ENCODE results near the gene MAN1C1.

MAN1C1 gene

DNA sequence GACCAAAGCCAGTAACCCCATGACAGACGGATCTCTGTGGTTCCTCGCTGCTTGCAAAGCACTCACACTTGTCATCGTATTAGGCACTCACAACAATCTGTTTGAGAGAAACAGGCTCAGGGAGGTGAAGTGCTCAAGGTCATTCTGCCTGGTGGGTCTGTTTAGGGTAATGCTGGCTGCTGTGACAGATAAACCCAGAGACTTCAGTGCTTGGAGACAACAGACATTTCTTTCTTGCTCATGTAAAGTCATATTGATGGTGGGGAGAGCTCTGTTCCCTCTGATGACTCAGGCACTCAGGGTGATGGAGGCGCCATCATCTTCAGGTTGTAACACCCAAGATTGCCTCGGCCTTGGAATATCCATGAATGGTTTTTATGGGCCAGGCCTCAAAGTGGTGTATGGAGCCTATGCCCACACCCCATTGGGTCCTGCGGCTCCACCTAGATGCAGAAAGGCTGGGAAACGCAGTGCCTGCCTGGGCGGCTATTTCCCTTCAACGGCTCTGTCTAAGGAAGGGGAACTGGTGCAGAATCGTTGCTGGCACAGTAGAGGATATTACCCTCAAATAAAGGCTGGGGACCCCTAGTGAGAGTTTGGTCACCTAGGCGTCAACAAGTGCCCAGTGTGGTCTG lies 111.8 kb downstream of the MAN1C1 start:
- Histone ChIP-seq H3K27ac (no peak overlapping the region), H3K27me3 (peaks cover 7% of the 10 kb centered on the region), H3K36me3 (no peaks in the 10 kb centered on the region), H3K4me1 (ENCODE audit: control insufficient read depth in 1 of 2, insufficient read depth in 1 of 2, low read depth in 1 of 2, low read length in 1 of 2) (no peaks in the 10 kb centered on the region), H3K4me3 (ENCODE audit: low read depth in 1 of 2, low read length in 1 of 2) (no peak overlapping the region), H3K9me3 (no peaks in the 10 kb centered on the region)
- TF ChIP-seq, protein P1, sequence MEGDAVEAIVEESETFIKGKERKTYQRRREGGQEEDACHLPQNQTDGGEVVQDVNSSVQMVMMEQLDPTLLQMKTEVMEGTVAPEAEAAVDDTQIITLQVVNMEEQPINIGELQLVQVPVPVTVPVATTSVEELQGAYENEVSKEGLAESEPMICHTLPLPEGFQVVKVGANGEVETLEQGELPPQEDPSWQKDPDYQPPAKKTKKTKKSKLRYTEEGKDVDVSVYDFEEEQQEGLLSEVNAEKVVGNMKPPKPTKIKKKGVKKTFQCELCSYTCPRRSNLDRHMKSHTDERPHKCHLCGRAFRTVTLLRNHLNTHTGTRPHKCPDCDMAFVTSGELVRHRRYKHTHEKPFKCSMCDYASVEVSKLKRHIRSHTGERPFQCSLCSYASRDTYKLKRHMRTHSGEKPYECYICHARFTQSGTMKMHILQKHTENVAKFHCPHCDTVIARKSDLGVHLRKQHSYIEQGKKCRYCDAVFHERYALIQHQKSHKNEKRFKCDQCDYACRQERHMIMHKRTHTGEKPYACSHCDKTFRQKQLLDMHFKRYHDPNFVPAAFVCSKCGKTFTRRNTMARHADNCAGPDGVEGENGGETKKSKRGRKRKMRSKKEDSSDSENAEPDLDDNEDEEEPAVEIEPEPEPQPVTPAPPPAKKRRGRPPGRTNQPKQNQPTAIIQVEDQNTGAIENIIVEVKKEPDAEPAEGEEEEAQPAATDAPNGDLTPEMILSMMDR (IDR thresholded peaks at IDR 0.05), result no peak

DNA sequence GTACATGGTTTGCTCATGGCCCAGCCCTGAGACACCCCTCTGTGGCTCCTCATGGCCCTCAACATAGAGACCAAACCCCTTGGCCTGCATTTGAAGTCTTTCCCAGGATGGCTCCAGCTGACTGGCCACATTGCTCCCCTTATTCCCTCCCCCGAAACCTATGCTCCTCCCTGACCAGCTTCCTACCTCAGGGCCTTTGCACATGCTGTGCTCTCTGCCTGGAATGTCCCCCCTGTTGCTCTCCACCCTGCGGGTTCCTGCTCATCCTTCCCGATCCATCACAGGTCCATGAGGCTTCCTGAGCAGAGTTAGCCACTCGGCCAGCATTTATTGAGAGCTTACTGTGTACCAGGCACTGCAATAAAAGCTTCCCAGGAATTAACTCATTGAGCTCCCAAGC lies 112.5 kb downstream of the MAN1C1 start:
- Histone ChIP-seq H3K4me1 (ENCODE audit: control insufficient read depth in 1 of 2, insufficient read depth in 1 of 2, low read depth in 1 of 2, low read length in 1 of 2) (no peaks in the 10 kb centered on the region), H3K4me3 (ENCODE audit: low read depth in 1 of 2, low read length in 1 of 2) (no peak overlapping the region), H3K27me3 (peaks cover 5% of the 10 kb centered on the region), H3K27ac (no peak overlapping the region), H3K9me3 (no peaks in the 10 kb centered on the region), H3K36me3 (no peaks in the 10 kb centered on the region)
- TF ChIP-seq, protein P1 (IDR thresholded peaks at IDR 0.05), result no peak

DNA sequence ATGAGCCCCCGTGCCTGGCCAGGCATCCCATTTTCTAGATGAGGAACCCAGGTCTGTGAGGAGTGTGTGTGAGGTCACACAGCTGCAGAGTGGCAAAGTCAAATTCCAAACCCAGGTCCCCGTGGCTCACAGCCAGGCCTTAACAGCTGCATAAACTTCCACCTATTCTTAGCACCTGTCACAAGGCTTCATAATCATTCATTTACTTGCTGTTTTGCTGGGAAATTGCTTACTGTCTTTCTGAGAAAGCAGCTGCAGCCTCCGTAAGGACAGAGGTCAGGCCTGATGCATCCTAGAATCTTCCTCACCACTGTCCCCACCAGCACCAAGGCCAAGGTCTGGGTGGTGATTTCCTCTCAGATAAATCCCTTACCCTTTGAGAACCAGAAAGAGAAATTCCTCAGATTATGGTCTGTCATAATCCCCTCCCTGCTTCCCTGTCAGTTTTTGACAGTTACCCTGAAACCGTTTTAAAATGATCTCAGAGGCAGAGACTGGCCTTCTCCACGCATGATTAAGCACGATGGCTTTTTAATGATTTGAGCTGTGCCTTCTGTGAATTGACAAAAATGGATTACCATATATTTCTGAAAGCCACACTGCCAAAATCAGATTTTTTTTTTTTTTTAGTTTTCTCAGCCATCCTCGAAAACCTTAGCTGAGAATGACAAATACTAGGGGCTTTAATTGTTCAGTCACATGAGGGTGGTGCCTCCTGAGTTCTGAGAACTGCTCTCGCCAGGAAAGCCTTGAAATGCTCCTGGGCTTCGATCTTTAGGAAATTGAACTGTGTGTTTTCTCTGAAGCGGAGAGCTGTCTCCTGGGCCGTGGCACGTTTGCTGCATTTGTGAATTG lies 113.4 kb downstream of the MAN1C1 start:
- Histone ChIP-seq H3K36me3 (no peaks in the 10 kb centered on the region), H3K4me1 (ENCODE audit: control insufficient read depth in 1 of 2, insufficient read depth in 1 of 2, low read depth in 1 of 2, low read length in 1 of 2) (no peaks in the 10 kb centered on the region), H3K27me3 (peaks cover under 1% of the 10 kb centered on the region), H3K4me3 (ENCODE audit: low read depth in 1 of 2, low read length in 1 of 2) (no peak overlapping the region), H3K9me3 (no peaks in the 10 kb centered on the region), H3K27ac (no peak overlapping the region)
- TF ChIP-seq, protein P1 (IDR thresholded peaks at IDR 0.05), result no peak

DNA sequence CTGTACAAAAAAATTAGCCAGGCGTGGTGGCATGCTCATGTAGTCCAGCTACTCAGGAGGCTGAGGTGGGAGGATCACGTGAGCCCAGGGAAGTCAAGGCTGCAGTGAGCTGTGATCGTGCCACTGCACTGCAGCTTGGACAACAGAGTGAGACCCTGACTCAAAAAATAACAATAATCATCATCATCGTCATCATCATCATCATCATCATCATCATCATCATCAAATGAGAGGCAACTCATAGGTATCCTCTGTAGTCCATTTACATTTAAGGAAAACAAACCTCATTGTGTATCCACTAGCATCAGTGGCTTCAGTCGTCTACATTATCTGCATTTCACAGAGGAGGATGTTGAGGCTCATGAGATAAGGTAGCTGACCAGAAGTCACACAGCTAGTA lies 114.6 kb downstream of the MAN1C1 start:
- no peak overlapping the region for H3K27ac ChIP-seq
- H3K36me3 ChIP-seq, result no peaks in the 10 kb centered on the region
- H3K4me1 ChIP-seq (ENCODE audit: control insufficient read depth in 1 of 2, insufficient read depth in 1 of 2, low read depth in 1 of 2, low read length in 1 of 2), result no peaks in the 10 kb centered on the region
- TF ChIP-seq, protein P1 (IDR thresholded peaks at IDR 0.05), result no peak
- no peak overlapping the region for H3K4me3 ChIP-seq (ENCODE audit: low read depth in 1 of 2, low read length in 1 of 2)
- H3K27me3 ChIP-seq, result no peaks in the 10 kb centered on the region
- no peaks in the 10 kb centered on the region for H3K9me3 ChIP-seq

DNA sequence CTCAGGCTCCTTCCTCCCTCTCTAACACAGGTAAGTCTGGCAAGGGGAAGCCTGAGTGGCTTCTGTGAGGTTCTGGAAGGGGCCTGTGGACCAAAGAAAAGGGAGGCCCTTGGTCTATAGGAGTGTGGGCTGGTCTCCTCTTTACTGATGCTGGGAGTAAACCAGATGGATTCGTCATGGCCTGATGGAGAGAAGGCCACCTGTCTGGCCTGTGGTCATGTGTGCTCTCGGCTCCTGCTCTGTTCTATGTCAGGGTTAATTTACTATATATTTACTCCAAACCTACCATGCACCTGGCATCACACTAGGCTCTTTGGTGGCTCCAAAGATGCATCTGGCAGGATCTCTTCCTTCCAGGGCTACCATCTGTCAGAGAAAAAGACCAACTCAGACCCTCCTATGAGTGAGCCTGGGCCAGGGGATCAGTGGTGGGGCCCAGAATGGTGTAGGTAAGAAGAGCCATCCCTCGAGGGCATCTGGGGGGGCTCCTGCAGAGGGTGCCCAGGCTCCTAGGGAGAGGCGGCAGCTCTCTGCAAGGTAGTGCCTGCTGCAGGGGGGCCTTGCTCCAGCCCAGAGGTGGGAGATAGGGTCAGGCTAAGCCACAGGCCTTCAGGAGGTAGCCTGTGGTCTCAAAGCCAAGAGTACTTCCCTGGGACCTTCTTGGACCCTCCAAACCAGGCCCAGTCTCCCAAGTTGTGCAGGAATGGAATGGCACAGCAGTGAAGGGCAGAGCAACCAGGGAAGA lies 115.2 kb downstream of the MAN1C1 start:
- H3K36me3 ChIP-seq, result no peaks in the 10 kb centered on the region
- TF ChIP-seq, protein P1 (IDR thresholded peaks at IDR 0.05), result no peak
- no peaks in the 10 kb centered on the region for H3K27me3 ChIP-seq
- no peaks in the 10 kb centered on the region for H3K9me3 ChIP-seq
- H3K27ac ChIP-seq, result no peak overlapping the region
- no peaks in the 10 kb centered on the region for H3K4me1 ChIP-seq (ENCODE audit: control insufficient read depth in 1 of 2, insufficient read depth in 1 of 2, low read depth in 1 of 2, low read length in 1 of 2)
- no peak overlapping the region for H3K4me3 ChIP-seq (ENCODE audit: low read depth in 1 of 2, low read length in 1 of 2)
